MM.1S (cell line): ENCODE measurements around the gene RBM43.

ENCODE experiments used
- EZH2 ChIP-seq: fragments of 300-600 bp; sonication (generic); optimal IDR thresholded peaks from 2 replicates; pipeline ENCODE3; 2017; ENCODE audit warnings: low read depth, mild to moderate bottlenecking, antibody characterized with exemption, low read length, mixed read lengths
- EZH2phosphoT487 ChIP-seq: fragments of 300-600 bp; sonication (generic); IDR thresholded peaks from 2 replicates; pipeline ENCODE4 v1.6.1; 2018; ENCODE audit warnings: antibody characterized with exemption, low read length
- TF ChIP-seq, protein P1 (sequence below): fragments of 300-600 bp; sonication (generic); IDR thresholded peaks from 2 replicates; pipeline ENCODE4 v1.5.1; 2016; ENCODE audit warnings: antibody characterized with exemption, low read length, mixed read lengths

GRCh38 chr2:151261231-151261976 is at the start of gene RBM43:
- TF ChIP-seq EZH2: no peak
- TF ChIP-seq, protein P1, sequence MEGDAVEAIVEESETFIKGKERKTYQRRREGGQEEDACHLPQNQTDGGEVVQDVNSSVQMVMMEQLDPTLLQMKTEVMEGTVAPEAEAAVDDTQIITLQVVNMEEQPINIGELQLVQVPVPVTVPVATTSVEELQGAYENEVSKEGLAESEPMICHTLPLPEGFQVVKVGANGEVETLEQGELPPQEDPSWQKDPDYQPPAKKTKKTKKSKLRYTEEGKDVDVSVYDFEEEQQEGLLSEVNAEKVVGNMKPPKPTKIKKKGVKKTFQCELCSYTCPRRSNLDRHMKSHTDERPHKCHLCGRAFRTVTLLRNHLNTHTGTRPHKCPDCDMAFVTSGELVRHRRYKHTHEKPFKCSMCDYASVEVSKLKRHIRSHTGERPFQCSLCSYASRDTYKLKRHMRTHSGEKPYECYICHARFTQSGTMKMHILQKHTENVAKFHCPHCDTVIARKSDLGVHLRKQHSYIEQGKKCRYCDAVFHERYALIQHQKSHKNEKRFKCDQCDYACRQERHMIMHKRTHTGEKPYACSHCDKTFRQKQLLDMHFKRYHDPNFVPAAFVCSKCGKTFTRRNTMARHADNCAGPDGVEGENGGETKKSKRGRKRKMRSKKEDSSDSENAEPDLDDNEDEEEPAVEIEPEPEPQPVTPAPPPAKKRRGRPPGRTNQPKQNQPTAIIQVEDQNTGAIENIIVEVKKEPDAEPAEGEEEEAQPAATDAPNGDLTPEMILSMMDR: no peak
- no peak for TF ChIP-seq EZH2phosphoT487
